Measurements from ENCODE around the gene CXCL1.
A peak's percentile ranks its signal among the peaks of the same experiment; 100 is the strongest.

CXCL1 gene

DNA sequence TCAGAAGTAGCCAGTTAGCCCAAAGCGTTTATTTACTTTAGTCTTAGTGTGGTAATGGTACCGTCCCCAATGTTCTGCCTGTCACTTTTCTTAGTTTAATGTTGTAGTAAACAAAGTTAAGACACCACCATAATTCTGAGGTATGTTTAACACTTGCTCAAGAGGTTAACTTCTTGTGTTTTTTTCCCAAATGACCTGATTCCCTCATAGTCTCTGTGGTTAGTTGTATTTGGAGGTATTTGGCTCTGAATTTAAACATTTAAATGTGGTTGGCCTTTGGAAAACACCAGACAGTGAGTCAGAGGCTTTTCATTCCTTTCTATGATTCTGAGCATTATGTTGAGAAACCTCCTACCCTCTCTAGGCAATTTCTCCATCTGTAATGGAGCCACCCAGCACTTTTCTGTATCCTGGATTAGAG lies 47.9 kb downstream of the CXCL1 start:
- no peak for DNase-seq
- Mint-ChIP-seq H3K4me1 (peaks cover 16% of the 10 kb centered on the region), H3K36me3 (ENCODE audit: low read depth) (no peaks in the 10 kb centered on the region), H3K4me3 (no peak overlapping the region), H3K27ac (no peak overlapping the region), H3K9me3 (peaks cover 4% of the 10 kb centered on the region), H3K27me3 (ENCODE audit: low read depth, poor library complexity) (no peaks in the 10 kb centered on the region)
- TF ChIP-seq, protein P1, sequence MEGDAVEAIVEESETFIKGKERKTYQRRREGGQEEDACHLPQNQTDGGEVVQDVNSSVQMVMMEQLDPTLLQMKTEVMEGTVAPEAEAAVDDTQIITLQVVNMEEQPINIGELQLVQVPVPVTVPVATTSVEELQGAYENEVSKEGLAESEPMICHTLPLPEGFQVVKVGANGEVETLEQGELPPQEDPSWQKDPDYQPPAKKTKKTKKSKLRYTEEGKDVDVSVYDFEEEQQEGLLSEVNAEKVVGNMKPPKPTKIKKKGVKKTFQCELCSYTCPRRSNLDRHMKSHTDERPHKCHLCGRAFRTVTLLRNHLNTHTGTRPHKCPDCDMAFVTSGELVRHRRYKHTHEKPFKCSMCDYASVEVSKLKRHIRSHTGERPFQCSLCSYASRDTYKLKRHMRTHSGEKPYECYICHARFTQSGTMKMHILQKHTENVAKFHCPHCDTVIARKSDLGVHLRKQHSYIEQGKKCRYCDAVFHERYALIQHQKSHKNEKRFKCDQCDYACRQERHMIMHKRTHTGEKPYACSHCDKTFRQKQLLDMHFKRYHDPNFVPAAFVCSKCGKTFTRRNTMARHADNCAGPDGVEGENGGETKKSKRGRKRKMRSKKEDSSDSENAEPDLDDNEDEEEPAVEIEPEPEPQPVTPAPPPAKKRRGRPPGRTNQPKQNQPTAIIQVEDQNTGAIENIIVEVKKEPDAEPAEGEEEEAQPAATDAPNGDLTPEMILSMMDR (IDR thresholded peaks at IDR 0.05) = no peak

DNA sequence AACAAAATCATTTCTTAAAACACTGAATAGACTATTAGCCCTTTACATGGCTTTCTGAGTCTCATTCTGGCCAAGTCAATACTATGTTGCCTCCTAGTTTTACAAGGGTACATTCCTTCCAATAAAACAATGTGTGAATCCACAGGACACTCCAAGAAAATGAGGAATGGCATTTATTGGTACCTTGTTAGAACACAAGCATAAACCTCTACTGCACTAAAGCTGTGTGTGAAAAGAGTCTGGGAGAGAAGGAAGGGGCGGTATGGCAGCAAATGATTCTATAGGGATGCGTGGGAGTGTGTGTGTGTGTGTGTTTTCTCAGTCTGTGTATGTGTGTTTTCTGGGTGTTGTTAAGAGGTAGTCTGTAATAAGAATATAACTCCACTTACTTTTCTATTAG lies 48.9 kb downstream of the CXCL1 start:
- peaks cover 16% of the 10 kb centered on the region for H3K4me1 Mint-ChIP-seq
- H3K9me3 Mint-ChIP-seq = peaks cover 4% of the 10 kb centered on the region
- no peaks in the 10 kb centered on the region for H3K36me3 Mint-ChIP-seq (ENCODE audit: low read depth)
- DNase-seq = no peak
- no peak overlapping the region for H3K4me3 Mint-ChIP-seq
- H3K27me3 Mint-ChIP-seq (ENCODE audit: low read depth, poor library complexity) = no peaks in the 10 kb centered on the region
- H3K27ac Mint-ChIP-seq = no peak overlapping the region
- TF ChIP-seq, protein P1 (IDR thresholded peaks at IDR 0.05) = no peak

DNA sequence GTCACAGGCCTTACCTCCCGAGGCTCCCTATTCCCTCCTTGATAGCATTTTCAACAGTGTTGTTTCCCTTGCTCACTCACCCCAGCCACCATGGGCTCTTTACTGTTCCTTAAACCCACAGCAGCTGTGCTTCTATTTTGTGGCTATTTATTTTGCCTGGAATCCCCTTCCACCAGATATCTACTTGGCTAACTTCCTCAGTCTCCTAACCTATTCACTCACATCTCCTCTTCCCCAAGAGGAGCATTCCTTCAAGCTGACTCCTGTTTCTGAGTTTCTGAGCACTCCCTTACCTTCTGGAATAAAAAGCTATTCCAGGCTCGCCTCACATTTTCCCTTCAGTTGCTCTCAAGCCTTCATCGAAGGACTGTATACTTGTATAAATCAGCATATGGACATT lies 50.5 kb downstream of the CXCL1 start:
- peaks cover 4% of the 10 kb centered on the region for H3K9me3 Mint-ChIP-seq
- no peak overlapping the region for H3K4me3 Mint-ChIP-seq
- peak overlapping the region; percentile 5 for H3K27ac Mint-ChIP-seq
- no peaks in the 10 kb centered on the region for H3K27me3 Mint-ChIP-seq (ENCODE audit: low read depth, poor library complexity)
- no peak for DNase-seq
- peaks cover 16% of the 10 kb centered on the region for H3K4me1 Mint-ChIP-seq
- TF ChIP-seq, protein P1 (IDR thresholded peaks at IDR 0.05) = no peak
- H3K36me3 Mint-ChIP-seq (ENCODE audit: low read depth) = no peaks in the 10 kb centered on the region
